Mammary microvascular endothelial cell (primary cell): Measurements from ENCODE around the gene MRPL14. TPM values are rescaled to one million over a fixed set of nuclear protein-coding genes. Genes with fewer than 3 reads are reported as not detected.

Experiments
- total RNA-seq: library from RNA; depleted of rRNA; stranded (reverse); fragments of >200 nt; gene quantifications from 2 replicates; pipeline ENCODE4 v1.2.3, GENCODE V29; 2015

MRPL14 gene
- total RNA-seq: 73.2 and 78.3 TPM in 2 replicates

GRCh38 chr6:44127186-44128019, at the start of gene MRPL14, which contains the start of gene TMEM63B:
Gene MRPL14 (minus strand): TSS chr6:44127452. CDS start chr6:44116611, 10,841 bp downstream.
Gene TMEM63B (plus strand): TSS chr6:44127554. CDS start chr6:44134585, 7,031 bp downstream.

GRCh38 chr6:44158770-44159228, 31.5 kb upstream of the MRPL14 start, which contains the start of gene CAPN11:
Gene CAPN11 (plus strand): TSS chr6:44158820. CDS start chr6:44158849, 29 bp downstream.

Other genes starting within 250 kb of the MRPL14 start
- gene TMEM63B, start 102 bp upstream of the MRPL14 start, total RNA-seq: 16.6 and 18.5 TPM in 2 replicates
- 2.7 and 4.8 TPM in 2 replicates for gene CAPN11, start 31.4 kb upstream of the MRPL14 start, total RNA-seq
- not detected in 2 replicates for gene MYMX, start 89.5 kb upstream of the MRPL14 start, total RNA-seq
- 128 and 179 TPM in 2 replicates for gene SLC29A1, start 96.1 kb upstream of the MRPL14 start, total RNA-seq
- gene HSP90AB1, start 119.6 kb upstream of the MRPL14 start, total RNA-seq: 1,271 and 1,335 TPM in 2 replicates
- gene SLC35B2, start 130.1 kb upstream of the MRPL14 start, total RNA-seq: 57.8 and 62.0 TPM in 2 replicates
- gene NFKBIE, start 138.1 kb upstream of the MRPL14 start, total RNA-seq: 35.3 and 41.0 TPM in 2 replicates
- gene TMEM151B, start 143.0 kb upstream of the MRPL14 start, total RNA-seq: not detected in 2 replicates
- gene AARS2, start 185.9 kb upstream of the MRPL14 start, total RNA-seq: 15.9 and 16.1 TPM in 2 replicates
- not detected in 2 replicates for gene SPATS1, start 215.2 kb upstream of the MRPL14 start, total RNA-seq